K562 (cell line): ENCODE data around the gene AGRN. TPM values are rescaled to one million over a fixed set of nuclear protein-coding genes. Genes with fewer than 3 reads are reported as not detected.

Experiments
- ARNT ChIP-seq, 2 experiments: fragments of 450-650 bp; IDR thresholded peaks; 2 replicates each; pipeline ENCODE4 v1.6.1; 2016; ENCODE audit warnings: mild to moderate bottlenecking in 1 of 2
- CEBPG ChIP-seq, 3 experiments: fragments of 200-800 bp in 1 of 3; sonication (Bioruptor generic) in 1 of 3; sonication (generic) in 1 of 3; formaldehyde crosslinking in 1 of 3; IDR thresholded peaks in 2 of 3; conservative IDR thresholded peaks in 1 of 3; 2 replicates each; pipeline versions ENCODE4 v1.6.1 to v1.8.0; 2016 to 2022; ENCODE audit warnings: missing compliant biosample characterization in 2 of 3, missing genetic modification characterization in 2 of 3, mild to moderate bottlenecking in 1 of 3, missing genetic modification reagents in 1 of 3
- FOXK1 ChIP-seq: sonication (generic); formaldehyde crosslinking; IDR thresholded peaks from 2 replicates; pipeline ENCODE4 v1.8.0; 2022; ENCODE audit warnings: missing genetic modification reagents, mild to moderate bottlenecking, borderline replicate concordance
- KDM1A ChIP-seq, 2 experiments: fragments of 450-650 bp; IDR thresholded peaks; 2 replicates each; pipeline ENCODE4 v1.6.1; 2016; ENCODE audit warnings: mild to moderate bottlenecking in 2 of 2
- KDM4B ChIP-seq, 2 experiments: fragments of 450-650 bp in 1 of 2; sonication (generic) in 1 of 2; IDR thresholded peaks; 2 replicates each; pipeline ENCODE4 v1.6.1; 2016 to 2017; ENCODE audit warnings: borderline replicate concordance in 2 of 2, antibody characterized with exemption in 1 of 2, low read depth in 1 of 2, mild to moderate bottlenecking in 1 of 2
- NCOA2 ChIP-seq, 2 experiments: fragments of 450-650 bp; IDR thresholded peaks; 2 replicates each; pipeline ENCODE4 v1.6.1; 2018; ENCODE audit warnings: mild to moderate bottlenecking in 2 of 2, moderate library complexity in 1 of 2; ENCODE audit not compliant: partially characterized antibody in 2 of 2
- POLR2G ChIP-seq: fragments of 200-400 bp; formaldehyde crosslinking; IDR thresholded peaks from 2 replicates; pipeline ENCODE4 v1.6.1; 2017; ENCODE audit warnings: low read depth, mild to moderate bottlenecking, antibody characterized with exemption, low read length, moderate library complexity
- PTBP1 ChIP-seq: fragments of 200-400 bp; formaldehyde crosslinking; IDR thresholded peaks from 2 replicates; pipeline ENCODE4 v1.6.1; 2017; ENCODE audit warnings: low read depth, low read length
- SMARCA4 ChIP-seq: fragments of 450-650 bp; IDR thresholded peaks from 2 replicates; pipeline ENCODE4 v1.6.1; 2016
- SMARCA5 ChIP-seq: fragments of 450-650 bp; IDR thresholded peaks from 2 replicates; pipeline ENCODE4 v1.6.1; 2016
- TAF9B ChIP-seq: fragments of 450-650 bp; IDR thresholded peaks from 2 replicates; pipeline ENCODE4 v1.6.1; 2018; ENCODE audit warnings: mild to moderate bottlenecking; ENCODE audit not compliant: partially characterized antibody
- TFE3 ChIP-seq: fragments of 450-650 bp; formaldehyde crosslinking; IDR thresholded peaks from 2 replicates; pipeline ENCODE4 v1.4.0; 2020; ENCODE audit warnings: mild to moderate bottlenecking, mixed read lengths
- U2AF1 ChIP-seq: fragments of 200-400 bp; formaldehyde crosslinking; optimal IDR thresholded peaks from 2 replicates; pipeline ENCODE3; 2017; ENCODE audit warnings: mild to moderate bottlenecking, low read depth, low read length, moderate library complexity
- ZBTB1 ChIP-seq: sonication (generic); formaldehyde crosslinking; IDR thresholded peaks from 2 replicates; pipeline ENCODE4 v1.8.1; 2023; ENCODE audit warnings: missing genetic modification reagents, low read depth, mild to moderate bottlenecking, borderline replicate concordance
- ZNF583 ChIP-seq: fragments of 250-450 bp; sonication (Bioruptor Pico); IDR thresholded peaks from 2 replicates; pipeline ENCODE4 v1.4.0; 2020
- ZNF586 ChIP-seq: fragments of 450-650 bp; formaldehyde crosslinking; conservative IDR thresholded peaks from 2 replicates; pipeline ENCODE4 v1.4.0; 2020; ENCODE audit warnings: mild to moderate bottlenecking, moderate library complexity
- polyA plus RNA-seq, 8 experiments: library from polyadenylated mRNA; depleted of rRNA in 4 of 8; stranded (reverse) in 5 of 8; unstranded in 3 of 8; fragments of >200 nt; fragmentation: Nextera tagmentation in 2 of 8; fragmentation: Illumina TruSeq in 1 of 8; extraction: Ambion mirVana in 2 of 8; extraction: Trizol in 1 of 8; gene quantifications; 2 replicates each; pipeline versions ENCODE4 v1.2.1 to v1.2.3, GENCODE V29; 2011 to 2014; ENCODE audit warnings: inconsistent platforms in 1 of 8, missing spikeins in 1 of 8
- total RNA-seq, 7 experiments: library from RNA; depleted of rRNA in 6 of 7; stranded (reverse); fragments of >200 nt in 6 of 7; fragmentation: Illumina TruSeq in 2 of 7; extraction: Trizol in 2 of 7; gene quantifications; 2 replicates each; pipeline versions ENCODE4 v1.2.1 to v1.2.3, GENCODE V29; 2011 to 2021; ENCODE audit warnings: low replicate concordance in 1 of 7
- TF ChIP-seq, protein P1 (sequence below): fragments of 450-650 bp; formaldehyde crosslinking; IDR thresholded peaks from 2 replicates; pipeline ENCODE4 v1.4.0; 2022; ENCODE audit warnings: missing genetic modification characterization
- TF ChIP-seq, protein P2 (sequence below): fragments of 450-650 bp; IDR thresholded peaks from 2 replicates; pipeline ENCODE4 v1.6.1; 2017; ENCODE audit warnings: antibody characterized with exemption, mild to moderate bottlenecking
- TF ChIP-seq, protein P3 (sequence below): fragments of 450-650 bp; IDR thresholded peaks from 2 replicates; pipeline ENCODE4 v1.6.1; 2016; ENCODE audit warnings: missing biosample characterization, missing genetic modification characterization

The AGRN gene
- total and polyA plus RNA-seq, 9 of the 15 experiments (the other 6 are each of a cell fraction or from before 2014, with no cell fraction given): 0.04 to 111 (median 18.1) TPM

- peak; percentile 31; the same call in 1 of the 2 replicates for TF ChIP-seq CEBPG (CRISPR knock-in tag; IDR thresholded peaks at IDR 0.05)
- TF ChIP-seq CEBPG (tag; conservative IDR thresholded peaks at IDR 0.05 in 1 of 2, IDR thresholded peaks at IDR 0.05 in 1 of 2): no peak
- TF ChIP-seq KDM1A (IDR thresholded peaks at IDR 0.05): no peak
- TF ChIP-seq, protein P1, sequence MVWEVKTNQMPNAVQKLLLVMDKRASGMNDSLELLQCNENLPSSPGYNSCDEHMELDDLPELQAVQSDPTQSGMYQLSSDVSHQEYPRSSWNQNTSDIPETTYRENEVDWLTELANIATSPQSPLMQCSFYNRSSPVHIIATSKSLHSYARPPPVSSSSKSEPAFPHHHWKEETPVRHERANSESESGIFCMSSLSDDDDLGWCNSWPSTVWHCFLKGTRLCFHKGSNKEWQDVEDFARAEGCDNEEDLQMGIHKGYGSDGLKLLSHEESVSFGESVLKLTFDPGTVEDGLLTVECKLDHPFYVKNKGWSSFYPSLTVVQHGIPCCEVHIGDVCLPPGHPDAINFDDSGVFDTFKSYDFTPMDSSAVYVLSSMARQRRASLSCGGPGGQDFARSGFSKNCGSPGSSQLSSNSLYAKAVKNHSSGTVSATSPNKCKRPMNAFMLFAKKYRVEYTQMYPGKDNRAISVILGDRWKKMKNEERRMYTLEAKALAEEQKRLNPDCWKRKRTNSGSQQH (CRISPR knock-in tag): no peak
- no peak; a peak in 1 of 4 replicates for TF ChIP-seq KDM4B (IDR thresholded peaks at IDR 0.05; ENCODE audit: borderline replicate concordance in 2 of 2, low read depth in 1 of 2)
- peak; percentile 81 for TF ChIP-seq POLR2G
- TF ChIP-seq ARNT (IDR thresholded peaks at IDR 0.05): peak in 1 of 2 experiments; percentile 84; a peak in 2 of 4 replicates
- no peak for TF ChIP-seq TFE3 (CRISPR knock-in tag)
- TF ChIP-seq, protein P2, sequence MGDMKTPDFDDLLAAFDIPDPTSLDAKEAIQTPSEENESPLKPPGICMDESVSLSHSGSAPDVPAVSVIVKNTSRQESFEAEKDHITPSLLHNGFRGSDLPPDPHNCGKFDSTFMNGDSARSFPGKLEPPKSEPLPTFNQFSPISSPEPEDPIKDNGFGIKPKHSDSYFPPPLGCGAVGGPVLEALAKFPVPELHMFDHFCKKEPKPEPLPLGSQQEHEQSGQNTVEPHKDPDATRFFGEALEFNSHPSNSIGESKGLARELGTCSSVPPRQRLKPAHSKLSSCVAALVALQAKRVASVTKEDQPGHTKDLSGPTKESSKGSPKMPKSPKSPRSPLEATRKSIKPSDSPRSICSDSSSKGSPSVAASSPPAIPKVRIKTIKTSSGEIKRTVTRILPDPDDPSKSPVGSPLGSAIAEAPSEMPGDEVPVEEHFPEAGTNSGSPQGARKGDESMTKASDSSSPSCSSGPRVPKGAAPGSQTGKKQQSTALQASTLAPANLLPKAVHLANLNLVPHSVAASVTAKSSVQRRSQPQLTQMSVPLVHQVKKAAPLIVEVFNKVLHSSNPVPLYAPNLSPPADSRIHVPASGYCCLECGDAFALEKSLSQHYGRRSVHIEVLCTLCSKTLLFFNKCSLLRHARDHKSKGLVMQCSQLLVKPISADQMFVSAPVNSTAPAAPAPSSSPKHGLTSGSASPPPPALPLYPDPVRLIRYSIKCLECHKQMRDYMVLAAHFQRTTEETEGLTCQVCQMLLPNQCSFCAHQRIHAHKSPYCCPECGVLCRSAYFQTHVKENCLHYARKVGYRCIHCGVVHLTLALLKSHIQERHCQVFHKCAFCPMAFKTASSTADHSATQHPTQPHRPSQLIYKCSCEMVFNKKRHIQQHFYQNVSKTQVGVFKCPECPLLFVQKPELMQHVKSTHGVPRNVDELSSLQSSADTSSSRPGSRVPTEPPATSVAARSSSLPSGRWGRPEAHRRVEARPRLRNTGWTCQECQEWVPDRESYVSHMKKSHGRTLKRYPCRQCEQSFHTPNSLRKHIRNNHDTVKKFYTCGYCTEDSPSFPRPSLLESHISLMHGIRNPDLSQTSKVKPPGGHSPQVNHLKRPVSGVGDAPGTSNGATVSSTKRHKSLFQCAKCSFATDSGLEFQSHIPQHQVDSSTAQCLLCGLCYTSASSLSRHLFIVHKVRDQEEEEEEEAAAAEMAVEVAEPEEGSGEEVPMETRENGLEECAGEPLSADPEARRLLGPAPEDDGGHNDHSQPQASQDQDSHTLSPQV: no peak
- TF ChIP-seq SMARCA5: no peak
- no peak for TF ChIP-seq U2AF1
- no peak for TF ChIP-seq NCOA2 (IDR thresholded peaks at IDR 0.05; ENCODE audit: partially characterized antibody in 2 of 2)
- TF ChIP-seq, protein P3, sequence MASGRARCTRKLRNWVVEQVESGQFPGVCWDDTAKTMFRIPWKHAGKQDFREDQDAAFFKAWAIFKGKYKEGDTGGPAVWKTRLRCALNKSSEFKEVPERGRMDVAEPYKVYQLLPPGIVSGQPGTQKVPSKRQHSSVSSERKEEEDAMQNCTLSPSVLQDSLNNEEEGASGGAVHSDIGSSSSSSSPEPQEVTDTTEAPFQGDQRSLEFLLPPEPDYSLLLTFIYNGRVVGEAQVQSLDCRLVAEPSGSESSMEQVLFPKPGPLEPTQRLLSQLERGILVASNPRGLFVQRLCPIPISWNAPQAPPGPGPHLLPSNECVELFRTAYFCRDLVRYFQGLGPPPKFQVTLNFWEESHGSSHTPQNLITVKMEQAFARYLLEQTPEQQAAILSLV (tag): peak; percentile 89
- TF ChIP-seq ZNF583 (CRISPR knock-in tag): no peak
- peak; percentile 72 for TF ChIP-seq SMARCA4
- TF ChIP-seq ZNF586 (CRISPR knock-in tag): no peak
- peak; percentile 93 for TF ChIP-seq TAF9B
- no peak for TF ChIP-seq PTBP1
- TF ChIP-seq ZBTB1 (CRISPR knock-in tag): 0 out of 2 replicates have a peak, but pooled peaks have one; percentile 39
- TF ChIP-seq FOXK1 (CRISPR knock-in tag): 0 out of 2 replicates have a peak, but pooled peaks have one; percentile 73
Measured at GRCh38 chr1:1013105-1013921, 6.6 kb upstream of the AGRN start, which contains the start of gene ISG15 (continued).
